ACHN (cell line): Measurements from ENCODE around the gene MDC1.
"Not testable (repeated sequence)": the region's sequence is repeated elsewhere in the genome, so short reads cannot be mapped to it uniquely, and the experiment has no call there.

Source experiments
- DNase-seq: peaks from one replicate; pipeline ENCODE4 v3.0.0-alpha.2; 2015
- in situ Hi-C: cut with HindIII; loops from 2 replicates; pipeline ENCODE4 v1.10.0; 2017; ENCODE audit warnings: low sequenced_read_pairs, low pct_ligation_motif_present, low pct_unique_long_range_greater_than_20kb

Gene MDC1

GRCh38 chr6:30726506-30727413 is 9.7 kb upstream of the MDC1 start:
- DNase-seq, result no peak

GRCh38 chr6:30725713-30726505 is 8.8 kb upstream of the MDC1 start:
- DNase-seq, result peak; percentile 40
- in situ Hi-C loops, result no loop called here

More at GRCh38 chr6:30726506-30727413, 9.7 kb upstream of the MDC1 start:
- in situ Hi-C loops, result no loop called here

GRCh38 chr6:30724906-30725667 is 8.0 kb upstream of the MDC1 start:
- DNase-seq, result no peak
- in situ Hi-C loops, result no loop called here

GRCh38 chr6:30723843-30724741 is 7.0 kb upstream of the MDC1 start:
- DNase-seq, in situ Hi-C loops: not testable (repeated sequence)

- DNase-seq, in situ Hi-C loops: not testable (repeated sequence)
Observed at GRCh38 chr6:30723159-30723842, 6.2 kb upstream of the MDC1 start.

- in situ Hi-C loops, result no loop called here
- DNase-seq, result peak; percentile 73
Observed at GRCh38 chr6:30722280-30723112, 5.4 kb upstream of the MDC1 start.

GRCh38 chr6:30722025-30722279 is 4.9 kb upstream of the MDC1 start:
- DNase-seq, in situ Hi-C loops: not testable (repeated sequence)

GRCh38 chr6:30721198-30722024 is 4.3 kb upstream of the MDC1 start:
- peak; percentile 86 for DNase-seq
- in situ Hi-C loops, result no loop called here

- DNase-seq, result peak; percentile 58
- in situ Hi-C loops, result no loop called here
Observed at GRCh38 chr6:30720738-30721197, 3.7 kb upstream of the MDC1 start.

- DNase-seq, result peak; percentile 95
- in situ Hi-C loops, result no loop called here
Observed at GRCh38 chr6:30719791-30720737, 3.0 kb upstream of the MDC1 start, which contains the start of gene TUBB. Gene TUBB, plus strand, starts transcription at chr6:30720352. Its CDS starts 155 bp downstream, at chr6:30720507.

- peak; percentile 25 for DNase-seq
- in situ Hi-C loops, result no loop called here
Observed at GRCh38 chr6:30719356-30719755, 2.3 kb upstream of the MDC1 start.

- DNase-seq, in situ Hi-C loops: not testable (repeated sequence)
Observed at GRCh38 chr6:30717845-30718720, 1.0 kb upstream of the MDC1 start.

- in situ Hi-C loops, result no loop called here
Observed at GRCh38 chr6:30716879-30717128, 277 bp downstream of the MDC1 start.

GRCh38 chr6:30714263-30714662 is 2.8 kb downstream of the MDC1 start:
- in situ Hi-C loops, result no loop called here
- DNase-seq, result no peak

More at GRCh38 chr6:30716879-30717128, 277 bp downstream of the MDC1 start:
- no peak for DNase-seq
